ENCODE data around the gene PFKFB2. TPM values are rescaled to one million over a fixed set of nuclear protein-coding genes. Genes with fewer than 3 reads are reported as not detected.

The PFKFB2 gene
- total RNA-seq: 36.9 and 63.2 TPM in 2 replicates

DNA sequence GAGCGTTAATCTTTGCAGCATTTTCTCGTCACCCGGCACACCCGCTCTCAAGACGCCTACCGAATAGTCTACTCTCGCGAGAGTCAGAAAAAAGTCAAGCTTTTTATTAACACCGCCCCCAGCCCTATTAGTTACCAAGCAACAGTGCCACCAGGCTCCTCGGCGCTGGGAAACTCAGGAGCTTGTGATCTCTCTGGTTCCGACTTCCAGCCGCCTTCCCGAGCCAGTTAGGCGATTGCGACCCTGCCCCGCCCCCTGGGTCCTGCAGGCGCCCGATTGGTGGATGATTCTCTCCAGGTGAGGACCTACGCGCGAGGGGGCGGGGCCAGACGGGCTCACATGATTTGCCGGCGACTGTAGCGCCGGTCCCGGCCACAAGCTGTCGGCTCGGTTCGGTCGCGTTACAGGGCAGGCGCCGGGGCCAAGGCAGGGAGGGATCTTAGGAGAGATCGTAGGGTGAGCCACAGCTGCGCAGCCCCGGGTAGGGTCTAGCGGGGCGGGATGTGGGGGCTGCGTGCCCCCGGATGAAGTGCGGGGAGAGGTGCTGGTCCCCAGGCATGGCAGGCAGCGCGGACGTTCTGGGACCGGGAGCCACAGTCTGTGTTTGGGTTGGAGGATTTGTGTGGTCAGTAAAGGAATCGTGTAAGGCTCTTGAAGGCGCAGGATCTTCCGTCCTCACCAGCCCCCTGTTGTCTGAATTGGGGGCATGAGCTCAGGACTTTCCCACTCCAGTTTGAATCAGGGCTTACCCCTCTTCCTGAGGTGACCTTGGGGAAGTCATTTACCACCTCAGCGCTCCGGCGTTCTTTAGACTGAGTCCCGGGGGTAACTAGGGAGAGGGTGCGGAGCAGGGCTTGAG is at the start of gene PFKFB2:
Gene PFKFB2, plus strand, starts transcription at position 365 of the 859 bp plus-strand sequence. CDS start 1,443 bp downstream, outside the sequence.
- DNase-seq (ENCODE audit: low read depth) (peak; percentile 98), FAIRE-seq (no peak)
- Histone ChIP-seq H3K4me3 (ENCODE audit: low read depth, low read length) (peak within 1 kb of the TSS; percentile 76), H3K36me3 (ENCODE audit: control insufficient read depth, insufficient read depth, low read length) (peaks cover 7% of the 10 kb centered on the region), H3K27me3 (ENCODE audit: control insufficient read depth, insufficient read depth, low read length) (no peaks in the 10 kb centered on the region)
- TF ChIP-seq, protein P1, sequence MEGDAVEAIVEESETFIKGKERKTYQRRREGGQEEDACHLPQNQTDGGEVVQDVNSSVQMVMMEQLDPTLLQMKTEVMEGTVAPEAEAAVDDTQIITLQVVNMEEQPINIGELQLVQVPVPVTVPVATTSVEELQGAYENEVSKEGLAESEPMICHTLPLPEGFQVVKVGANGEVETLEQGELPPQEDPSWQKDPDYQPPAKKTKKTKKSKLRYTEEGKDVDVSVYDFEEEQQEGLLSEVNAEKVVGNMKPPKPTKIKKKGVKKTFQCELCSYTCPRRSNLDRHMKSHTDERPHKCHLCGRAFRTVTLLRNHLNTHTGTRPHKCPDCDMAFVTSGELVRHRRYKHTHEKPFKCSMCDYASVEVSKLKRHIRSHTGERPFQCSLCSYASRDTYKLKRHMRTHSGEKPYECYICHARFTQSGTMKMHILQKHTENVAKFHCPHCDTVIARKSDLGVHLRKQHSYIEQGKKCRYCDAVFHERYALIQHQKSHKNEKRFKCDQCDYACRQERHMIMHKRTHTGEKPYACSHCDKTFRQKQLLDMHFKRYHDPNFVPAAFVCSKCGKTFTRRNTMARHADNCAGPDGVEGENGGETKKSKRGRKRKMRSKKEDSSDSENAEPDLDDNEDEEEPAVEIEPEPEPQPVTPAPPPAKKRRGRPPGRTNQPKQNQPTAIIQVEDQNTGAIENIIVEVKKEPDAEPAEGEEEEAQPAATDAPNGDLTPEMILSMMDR (IDR thresholded peaks at IDR 0.05; ENCODE audit: insufficient read depth, low read length, severe bottlenecking): peak; percentile 17

DNA sequence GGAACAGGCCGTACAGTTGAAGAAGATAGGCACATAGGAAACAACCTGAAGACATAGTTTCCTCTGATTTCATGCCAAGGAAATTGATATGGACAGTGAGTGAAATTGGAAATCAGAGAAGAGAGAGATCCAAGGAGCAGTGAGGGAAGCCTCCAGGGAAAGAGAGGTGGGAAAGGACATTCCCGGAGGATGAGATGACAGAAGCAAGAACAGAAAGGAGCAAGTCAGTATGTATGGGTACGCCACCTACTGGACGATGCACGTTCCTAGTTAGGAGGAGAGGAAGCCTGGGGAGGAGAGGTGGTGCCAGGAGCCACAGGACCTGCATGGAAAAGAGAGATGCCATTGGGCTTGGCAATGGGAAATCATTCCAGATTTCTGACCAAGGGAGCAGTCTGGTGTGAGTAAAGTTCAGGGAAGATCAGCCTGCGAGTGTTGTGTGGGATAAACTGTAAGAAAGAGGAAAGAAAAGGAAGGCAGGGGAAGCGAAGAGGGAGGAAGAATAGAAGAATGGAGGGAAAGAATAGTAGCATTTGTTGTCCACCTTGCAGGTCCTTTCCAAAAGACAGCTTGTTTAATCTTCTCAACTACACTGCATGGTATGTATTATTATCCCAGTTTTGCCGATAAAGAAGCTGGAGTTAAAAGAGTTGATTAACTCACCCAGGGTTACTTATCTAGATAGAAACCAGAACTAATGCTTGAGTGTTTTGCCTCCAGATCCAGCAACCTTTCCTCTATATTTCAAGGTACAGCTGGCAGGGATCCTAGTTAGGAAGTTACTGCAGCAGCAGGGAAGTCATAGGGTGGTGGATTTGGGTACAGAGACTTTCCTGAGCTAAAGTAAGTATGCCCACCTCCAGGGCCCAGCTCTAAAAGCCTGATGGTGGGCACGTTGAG is 47.9 kb upstream of the PFKFB2 start:
- TF ChIP-seq, protein P1 (IDR thresholded peaks at IDR 0.05; ENCODE audit: insufficient read depth, low read length, severe bottlenecking): peak; percentile 90
- Histone ChIP-seq H3K4me3 (ENCODE audit: low read depth, low read length) (no peak overlapping the region), H3K36me3 (ENCODE audit: control insufficient read depth, insufficient read depth, low read length) (no peaks in the 10 kb centered on the region), H3K27me3 (ENCODE audit: control insufficient read depth, insufficient read depth, low read length) (no peaks in the 10 kb centered on the region)
- no peak for FAIRE-seq
- DNase-seq (ENCODE audit: low read depth): peak; percentile 80

DNA sequence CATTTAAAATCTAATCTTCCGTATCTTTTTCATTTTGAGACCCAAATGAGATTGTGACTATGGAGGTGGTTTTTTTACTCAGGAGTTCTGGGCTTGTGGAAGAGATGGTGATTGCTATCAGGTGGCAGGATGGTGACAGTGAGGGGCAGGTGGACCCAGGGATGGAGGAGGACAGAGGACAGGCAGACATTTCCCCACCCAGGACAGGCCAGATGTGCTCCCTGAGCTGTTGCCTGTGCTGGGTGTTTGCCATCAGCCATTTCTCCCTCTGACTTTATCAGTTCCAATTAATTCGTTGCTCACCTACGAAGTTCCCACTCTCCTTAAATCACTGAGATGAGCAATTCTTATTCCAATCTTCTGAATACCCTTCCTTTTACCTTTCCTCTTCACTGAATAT is 47.0 kb upstream of the PFKFB2 start:
- Histone ChIP-seq H3K27me3 (ENCODE audit: control insufficient read depth, insufficient read depth, low read length) (no peaks in the 10 kb centered on the region), H3K4me3 (ENCODE audit: low read depth, low read length) (no peak overlapping the region), H3K36me3 (ENCODE audit: control insufficient read depth, insufficient read depth, low read length) (no peaks in the 10 kb centered on the region)
- no peak for FAIRE-seq
- DNase-seq (ENCODE audit: low read depth): no peak
- TF ChIP-seq, protein P1 (IDR thresholded peaks at IDR 0.05; ENCODE audit: insufficient read depth, low read length, severe bottlenecking): no peak

DNA sequence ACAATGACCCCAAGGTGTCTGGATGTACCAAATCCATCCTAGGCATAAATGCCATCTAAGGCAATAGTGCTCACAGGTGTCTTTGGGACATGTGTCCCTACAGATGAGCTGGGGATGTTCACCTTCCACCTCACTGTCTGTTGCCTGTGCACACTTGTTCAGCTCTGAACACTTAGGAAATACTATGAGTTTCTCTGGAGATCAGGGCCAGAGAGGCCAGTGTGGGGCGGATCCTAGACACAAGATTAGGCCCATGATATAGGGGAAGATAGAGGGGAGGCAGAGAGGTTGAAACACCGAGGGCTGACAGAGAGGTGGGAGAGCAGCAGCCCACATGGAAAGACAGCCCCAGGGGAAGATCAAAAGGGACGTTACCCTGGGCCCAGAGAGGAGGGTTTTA is 46.2 kb upstream of the PFKFB2 start:
- Histone ChIP-seq H3K27me3 (ENCODE audit: control insufficient read depth, insufficient read depth, low read length) (no peaks in the 10 kb centered on the region), H3K36me3 (ENCODE audit: control insufficient read depth, insufficient read depth, low read length) (no peaks in the 10 kb centered on the region), H3K4me3 (ENCODE audit: low read depth, low read length) (no peak overlapping the region)
- FAIRE-seq: no peak
- DNase-seq (ENCODE audit: low read depth): no peak
- TF ChIP-seq, protein P1 (IDR thresholded peaks at IDR 0.05; ENCODE audit: insufficient read depth, low read length, severe bottlenecking): no peak

DNA sequence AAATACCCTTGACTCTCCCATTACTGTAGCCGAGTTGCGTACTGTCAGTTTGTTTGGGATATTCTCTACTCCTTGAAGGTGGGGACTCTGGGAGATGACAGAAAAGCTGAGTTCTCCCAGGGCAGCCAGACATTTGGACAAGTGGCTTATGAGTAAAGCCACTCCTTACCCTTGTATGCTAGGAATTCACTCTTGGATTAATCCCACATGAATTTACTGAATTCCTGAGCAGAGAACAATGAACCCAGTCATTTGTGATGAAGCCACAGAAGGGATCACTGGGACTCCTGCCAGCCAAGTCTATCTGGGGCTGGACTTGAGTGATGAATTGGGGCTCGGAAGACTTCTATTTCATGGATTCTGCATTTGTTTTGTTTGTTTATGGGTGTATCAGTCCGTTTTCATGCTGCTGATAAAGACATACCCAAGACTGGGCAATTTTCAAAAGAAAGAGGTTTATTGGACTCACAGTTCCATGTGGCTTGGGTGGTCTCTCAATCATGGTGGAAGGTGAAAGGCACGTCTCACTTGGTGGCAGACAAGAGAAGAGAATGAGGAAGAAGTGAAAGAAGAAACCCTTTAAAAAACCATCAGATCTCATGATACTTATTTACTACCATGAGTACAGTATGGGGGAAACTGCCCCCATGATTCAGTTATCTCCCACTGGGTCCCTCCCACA is 45.6 kb upstream of the PFKFB2 start:
- TF ChIP-seq, protein P1 (IDR thresholded peaks at IDR 0.05; ENCODE audit: insufficient read depth, low read length, severe bottlenecking): no peak
- H3K27me3 ChIP-seq (ENCODE audit: control insufficient read depth, insufficient read depth, low read length): no peaks in the 10 kb centered on the region
- H3K36me3 ChIP-seq (ENCODE audit: control insufficient read depth, insufficient read depth, low read length): no peaks in the 10 kb centered on the region
- H3K4me3 ChIP-seq (ENCODE audit: low read depth, low read length): no peak overlapping the region
- DNase-seq (ENCODE audit: low read depth) (peak; percentile 97), FAIRE-seq (no peak)

Measured in bronchial epithelial cell (primary cell).